ENCODE data around the gene CREM. TPM values are rescaled to one million over a fixed set of nuclear protein-coding genes. Genes with fewer than 3 reads are reported as not detected.

The CREM gene
- total and polyA plus RNA-seq, 2 experiments from 2014 or later: 40.9 to 43.8 TPM

GRCh38 chr10:35160743-35161142, 34.1 kb downstream of the CREM start (continued):
- TF ChIP-seq ZNF331 (CRISPR knock-in tag; IDR thresholded peaks at IDR 0.05; ENCODE audit: low read depth) (no peak), REST (IDR thresholded peaks at IDR 0.05; ENCODE audit: unreplicated experiment) (no peak), CTCF (conservative IDR thresholded peaks at IDR 0.05; ENCODE audit: low read depth in 2 of 2) (no peak)

GRCh38 chr10:35161906-35162305, 35.3 kb downstream of the CREM start:
- peaks cover 7% of the 10 kb centered on the region; the same call in 2 of the 3 replicates for H3K36me3 Mint-ChIP-seq (ENCODE audit: low read depth)
- Histone ChIP-seq H2AFZ (no peak overlapping the region), H3K27ac (ENCODE audit: low read depth) (no peak overlapping the region), H3K36me3 (ENCODE audit: insufficient read depth) (no peaks in the 10 kb centered on the region; the same call in 1 of the 2 replicates), H3K4me3 (no peak overlapping the region), H3K4me2 (no peak overlapping the region), H3K9me2 (ENCODE audit: insufficient read depth) (no peaks in the 10 kb centered on the region), H3K4me1 (ENCODE audit: insufficient read depth) (no peaks in the 10 kb centered on the region), H3K79me2 (replicated peaks; ENCODE audit: insufficient read depth) (no peaks in the 10 kb centered on the region), H3K27me3 (ENCODE audit: insufficient read depth) (no peaks in the 10 kb centered on the region), H3F3A (replicated peaks; ENCODE audit: low read depth) (no peaks in the 10 kb centered on the region), H4K20me1 (replicated peaks; ENCODE audit: insufficient read depth) (no peaks in the 10 kb centered on the region)
- TF ChIP-seq JUNB (IDR thresholded peaks at IDR 0.05; ENCODE audit: unreplicated experiment) (no peak), EZH2 (IDR thresholded peaks at IDR 0.05; ENCODE audit: low read depth, unreplicated experiment) (no peak), REST (IDR thresholded peaks at IDR 0.05; ENCODE audit: unreplicated experiment) (no peak)
- no peak overlapping the region for H3K27ac Mint-ChIP-seq
- ATAC-seq: no peak
- H3K27me3 Mint-ChIP-seq (ENCODE audit: insufficient read depth, low read depth, poor library complexity): peaks cover 4% of the 10 kb centered on the region
- DNase-seq (ENCODE audit: low spot score): no peak
- H3K4me1 Mint-ChIP-seq: no peaks in the 10 kb centered on the region
- peaks cover 3% of the 10 kb centered on the region; the same call in 2 of the 3 replicates for H3K9me3 Mint-ChIP-seq
- H3K4me3 Mint-ChIP-seq: no peak overlapping the region

All from GM23338 (cell line).